NCI-H128 (cell line): ENCODE measurements around the gene BCR.
"Not testable (repeated sequence)": the region's sequence is repeated elsewhere in the genome, so short reads cannot be mapped to it uniquely, and the experiment has no call there.

Experiments used
- DNase-seq: peaks from one replicate; lab custom pipeline; 2025; ENCODE audit not compliant: unreplicated experiment; lab: John Stamatoyannopoulos, UW

The BCR gene

GRCh38 chr22:23363683-23364082 lies 183.4 kb downstream of the BCR start:
- DNase-seq = no peak

- no peak for DNase-seq
These were observed 184.1 kb downstream of the BCR start for GRCh38 chr22:23364389-23364788.

GRCh38 chr22:23365524-23365923 lies 185.2 kb downstream of the BCR start:
- DNase-seq = no peak

GRCh38 chr22:23365961-23366360 lies 185.7 kb downstream of the BCR start:
- no peak for DNase-seq

- DNase-seq = not testable (repeated sequence)
These were observed 186.9 kb downstream of the BCR start for GRCh38 chr22:23367196-23367595.
